Kidney (tissue), 13 donors: ENCODE measurements around the gene MSL3B.

Experiments used
- DNase-seq, 5 donors: peaks; one replicate each; pipeline ENCODE4 v3.0.0-alpha.2; 2013 to 2020
- FAIRE-seq: peaks from 2 replicates; lab custom pipeline; 2012; peaks lifted over from hg19 to GRCh38; lab: Jason Lieb, UNC
- H3K27ac ChIP-seq, 2 donors: one replicate each; pipeline ENCODE4 v1.7.0; 2013; ENCODE audit warnings: low read depth in 2 of 2, low read length in 2 of 2, inconsistent platforms in 1 of 2
- H3K27me3 ChIP-seq: one replicate; pipeline ENCODE4 v1.7.1; 2013; ENCODE audit warnings: low read length, inconsistent platforms; ENCODE audit not compliant: control insufficient read depth, insufficient read depth
- H3K36me3 ChIP-seq, 3 donors: one replicate each; pipeline versions ENCODE4 v1.7.0 to v1.7.1; 2013; ENCODE audit warnings: low read length in 3 of 3, control low read depth in 1 of 3, inconsistent platforms in 1 of 3; ENCODE audit not compliant: insufficient read depth in 3 of 3, control insufficient read depth in 2 of 3
- H3K4me1 ChIP-seq, 3 donors: one replicate each; pipeline versions ENCODE4 v1.7.0 to v1.7.1; 2013; ENCODE audit warnings: low read length in 3 of 3, inconsistent platforms in 1 of 3, low read depth in 1 of 3; ENCODE audit not compliant: control insufficient read depth in 2 of 3, insufficient read depth in 2 of 3
- H3K4me3 ChIP-seq, 3 donors: one replicate each; pipeline versions ENCODE4 v1.7.0 to v1.8.1; 2013; ENCODE audit warnings: low read length in 3 of 3, control low read depth in 1 of 3, inconsistent platforms in 1 of 3
- H3K9ac ChIP-seq, 3 donors: one replicate each; pipeline versions ENCODE4 v1.7.0 to v1.7.1; 2013; ENCODE audit warnings: low read length in 3 of 3, control low read depth in 1 of 3, inconsistent platforms in 1 of 3
- H3K9me3 ChIP-seq, 3 donors: one replicate each; pipeline versions ENCODE4 v1.7.0 to v1.7.1; 2013; ENCODE audit warnings: low read length in 3 of 3, control low read depth in 1 of 3, inconsistent platforms in 1 of 3; ENCODE audit not compliant: control insufficient read depth in 2 of 3, insufficient read depth in 1 of 3
- CTCF ChIP-seq: IDR thresholded peaks from 3 replicates; pipeline ENCODE4 v1.5.1; 2012; ENCODE audit warnings: mild to moderate bottlenecking, moderate library complexity, borderline replicate concordance; ENCODE audit not compliant: insufficient read depth; ENCODE audit errors: extremely low read depth
- intact Hi-C: fragments of 100-400 bp; cut with DNase I; formaldehyde crosslinking; loops from one replicate; pipeline ENCODE4 v1.11.1; 2022
- donor health status: control.
- donor health status: control.
- donor health status: control.
- donor health status: control.
- donor health status: control.
- donor health status: DM: yes; HTN: yes; CAD: no.
- donor health status: Normal renal cell carcinoma (clear cell type).

Gene MSL3B

GRCh38 chr2:233838726-233839446 is 29.3 kb downstream of the MSL3B start:
- DNase-seq (peak in 1 of 5 donors; percentile 47), FAIRE-seq (no peak)
- no peak overlapping the region for H3K27ac ChIP-seq
- H3K27me3 ChIP-seq: no peaks in the 10 kb centered on the region
- H3K36me3 ChIP-seq: peaks cover 0 to 4% (median 0%) of the 10 kb centered on the region in 3 donors
- no peaks in the 10 kb centered on the region for H3K4me1 ChIP-seq
- no peak overlapping the region for H3K4me3 ChIP-seq
- intact Hi-C loops: no loop called here
- no peak overlapping the region for H3K9ac ChIP-seq
- no peak for TF ChIP-seq CTCF
- no peaks in the 10 kb centered on the region for H3K9me3 ChIP-seq

- Histone ChIP-seq H3K4me3 (no peak overlapping the region), H3K4me1 (no peaks in the 10 kb centered on the region), H3K27me3 (no peaks in the 10 kb centered on the region), H3K27ac (no peak overlapping the region), H3K36me3 (no peaks in the 10 kb centered on the region), H3K9ac (no peak overlapping the region), H3K9me3 (no peaks in the 10 kb centered on the region)
- FAIRE-seq: no peak
- intact Hi-C loops: no loop called here
- TF ChIP-seq CTCF: no peak
- DNase-seq: no peak
Measured at GRCh38 chr2:233838251-233838650, 29.9 kb downstream of the MSL3B start.

GRCh38 chr2:233837694-233838229 is 30.4 kb downstream of the MSL3B start:
- intact Hi-C loops: no loop called here
- no peak for TF ChIP-seq CTCF
- no peak overlapping the region for H3K27ac ChIP-seq
- H3K27me3 ChIP-seq: no peaks in the 10 kb centered on the region
- no peaks in the 10 kb centered on the region for H3K9me3 ChIP-seq
- no peak for FAIRE-seq
- no peak overlapping the region for H3K4me3 ChIP-seq
- no peak overlapping the region for H3K9ac ChIP-seq
- H3K36me3 ChIP-seq: no peaks in the 10 kb centered on the region
- no peak for DNase-seq
- no peaks in the 10 kb centered on the region for H3K4me1 ChIP-seq
